GM12801 (cell line): ENCODE measurements around the gene FAM131B.

ENCODE experiments used
- CTCF ChIP-seq: IDR thresholded peaks from one replicate; pipeline ENCODE4 v1.5.1; 2011; ENCODE audit warnings: control low read depth; ENCODE audit not compliant: insufficient read length; ENCODE audit errors: extremely low read depth

The FAM131B gene

GRCh38 chr7:143396625-143397556 is 34.4 kb upstream of the FAM131B start:
- TF ChIP-seq CTCF: no peak

GRCh38 chr7:143396182-143396581 is 33.7 kb upstream of the FAM131B start:
- TF ChIP-seq CTCF: no peak

GRCh38 chr7:143395187-143396149 is 33.0 kb upstream of the FAM131B start:
- TF ChIP-seq CTCF: no peak

- TF ChIP-seq CTCF: no peak
Observed at GRCh38 chr7:143394777-143395176, 32.3 kb upstream of the FAM131B start.

GRCh38 chr7:143394068-143394467 is 31.6 kb upstream of the FAM131B start:
- no peak for TF ChIP-seq CTCF

GRCh38 chr7:143393267-143394041 is 30.9 kb upstream of the FAM131B start:
- no peak for TF ChIP-seq CTCF
